Tibial nerve (tissue), 3 donors: Measurements from ENCODE around the gene TAS2R10.

Experiments used
- POLR2A ChIP-seq, 2 donors: fragments of 450-650 bp; IDR thresholded peaks; one replicate each; pipeline ENCODE4 v1.6.1; 2017; ENCODE audit warnings: antibody characterized with exemption in 2 of 2, mild to moderate bottlenecking in 2 of 2, moderate library complexity in 2 of 2
- TF ChIP-seq, protein P1 (sequence below), 5 experiments: fragments of 200-600 bp in 3 of 5; fragments of 450-650 bp in 2 of 5; sonication (generic) in 3 of 5; IDR thresholded peaks; one replicate each; pipeline ENCODE4 v1.5.1; 2016 to 2019; ENCODE audit warnings: antibody characterized with exemption in 5 of 5, mild to moderate bottlenecking in 3 of 5, moderate library complexity in 2 of 5

DNA sequence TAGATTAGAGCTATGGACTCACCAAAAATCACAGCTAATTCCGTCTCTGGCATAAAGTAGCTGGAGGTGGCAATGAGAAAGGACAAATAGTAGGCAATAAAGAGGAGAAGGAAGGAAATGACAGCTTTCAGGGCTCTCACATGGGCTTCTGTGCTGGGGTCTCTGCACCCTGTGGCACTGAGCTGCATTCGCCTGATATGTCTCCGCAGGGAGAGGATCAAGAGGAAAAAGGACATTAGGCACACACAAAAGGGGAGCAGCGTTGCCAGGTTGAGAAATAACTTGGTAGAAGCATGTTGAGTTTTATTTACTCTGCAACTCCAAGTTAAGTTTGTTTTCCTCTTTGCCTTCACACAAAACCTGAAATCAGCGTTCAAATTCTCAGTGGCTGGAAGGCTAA is 24.4 kb downstream of the TAS2R10 start:
- TF ChIP-seq, protein P1, sequence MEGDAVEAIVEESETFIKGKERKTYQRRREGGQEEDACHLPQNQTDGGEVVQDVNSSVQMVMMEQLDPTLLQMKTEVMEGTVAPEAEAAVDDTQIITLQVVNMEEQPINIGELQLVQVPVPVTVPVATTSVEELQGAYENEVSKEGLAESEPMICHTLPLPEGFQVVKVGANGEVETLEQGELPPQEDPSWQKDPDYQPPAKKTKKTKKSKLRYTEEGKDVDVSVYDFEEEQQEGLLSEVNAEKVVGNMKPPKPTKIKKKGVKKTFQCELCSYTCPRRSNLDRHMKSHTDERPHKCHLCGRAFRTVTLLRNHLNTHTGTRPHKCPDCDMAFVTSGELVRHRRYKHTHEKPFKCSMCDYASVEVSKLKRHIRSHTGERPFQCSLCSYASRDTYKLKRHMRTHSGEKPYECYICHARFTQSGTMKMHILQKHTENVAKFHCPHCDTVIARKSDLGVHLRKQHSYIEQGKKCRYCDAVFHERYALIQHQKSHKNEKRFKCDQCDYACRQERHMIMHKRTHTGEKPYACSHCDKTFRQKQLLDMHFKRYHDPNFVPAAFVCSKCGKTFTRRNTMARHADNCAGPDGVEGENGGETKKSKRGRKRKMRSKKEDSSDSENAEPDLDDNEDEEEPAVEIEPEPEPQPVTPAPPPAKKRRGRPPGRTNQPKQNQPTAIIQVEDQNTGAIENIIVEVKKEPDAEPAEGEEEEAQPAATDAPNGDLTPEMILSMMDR (IDR thresholded peaks at IDR 0.05), result no peak
- TF ChIP-seq POLR2A (IDR thresholded peaks at IDR 0.05), result no peak
